ENCODE measurements around the gene TRAK2. TPM values are rescaled to one million over a fixed set of nuclear protein-coding genes. Genes with fewer than 3 reads are reported as not detected.

TRAK2 gene
- total RNA-seq, 1 experiment from 2014 or later, result 9.4 TPM

DNA sequence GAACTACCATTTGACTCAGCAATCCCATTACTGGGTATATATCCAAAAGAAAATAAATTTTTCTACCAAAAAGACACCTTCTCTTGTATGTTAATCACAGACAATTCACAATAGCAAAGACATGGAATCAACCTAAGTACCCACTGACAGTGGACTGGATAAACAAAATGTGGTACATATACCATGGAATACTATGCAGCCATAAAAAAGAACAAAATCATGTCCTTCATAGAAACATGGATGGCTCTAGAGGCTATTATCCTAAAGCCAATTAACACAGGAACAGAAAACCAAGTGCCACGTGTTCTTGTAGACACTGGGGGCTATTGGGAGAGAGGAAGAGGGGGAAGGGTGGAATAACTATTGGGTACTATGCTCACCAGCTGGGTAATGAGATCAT, 121.8 kb downstream of the TRAK2 start:
- Histone ChIP-seq H3K9me2 (replicated peaks; ENCODE audit: low read length) (no peaks in the 10 kb centered on the region), H3K27ac (ENCODE audit: low read length) (no peak overlapping the region), H3K9ac (ENCODE audit: low read length) (no peak overlapping the region), H3K27me3 (ENCODE audit: low read length) (no peaks in the 10 kb centered on the region), H3K4me2 (ENCODE audit: low read length) (no peak overlapping the region), H3K4me3 (ENCODE audit: low read length) (no peak overlapping the region), H3K79me2 (ENCODE audit: low read length) (no peaks in the 10 kb centered on the region), H2AFZ (ENCODE audit: low read length) (no peak overlapping the region), H3K36me3 (ENCODE audit: low read depth, low read length) (no peaks in the 10 kb centered on the region), H3F3A (ENCODE audit: low read length, unreplicated experiment) (no peaks in the 10 kb centered on the region), H4K20me1 (ENCODE audit: low read length) (no peaks in the 10 kb centered on the region), H3K4me1 (ENCODE audit: insufficient read depth, low read length) (no peaks in the 10 kb centered on the region), H3K9me3 (ENCODE audit: low read length) (no peaks in the 10 kb centered on the region)
- POLR2A ChIA-PET (ENCODE audit: unreplicated experiment), result no interaction called here
- TF ChIP-seq, protein P1, sequence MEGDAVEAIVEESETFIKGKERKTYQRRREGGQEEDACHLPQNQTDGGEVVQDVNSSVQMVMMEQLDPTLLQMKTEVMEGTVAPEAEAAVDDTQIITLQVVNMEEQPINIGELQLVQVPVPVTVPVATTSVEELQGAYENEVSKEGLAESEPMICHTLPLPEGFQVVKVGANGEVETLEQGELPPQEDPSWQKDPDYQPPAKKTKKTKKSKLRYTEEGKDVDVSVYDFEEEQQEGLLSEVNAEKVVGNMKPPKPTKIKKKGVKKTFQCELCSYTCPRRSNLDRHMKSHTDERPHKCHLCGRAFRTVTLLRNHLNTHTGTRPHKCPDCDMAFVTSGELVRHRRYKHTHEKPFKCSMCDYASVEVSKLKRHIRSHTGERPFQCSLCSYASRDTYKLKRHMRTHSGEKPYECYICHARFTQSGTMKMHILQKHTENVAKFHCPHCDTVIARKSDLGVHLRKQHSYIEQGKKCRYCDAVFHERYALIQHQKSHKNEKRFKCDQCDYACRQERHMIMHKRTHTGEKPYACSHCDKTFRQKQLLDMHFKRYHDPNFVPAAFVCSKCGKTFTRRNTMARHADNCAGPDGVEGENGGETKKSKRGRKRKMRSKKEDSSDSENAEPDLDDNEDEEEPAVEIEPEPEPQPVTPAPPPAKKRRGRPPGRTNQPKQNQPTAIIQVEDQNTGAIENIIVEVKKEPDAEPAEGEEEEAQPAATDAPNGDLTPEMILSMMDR (conservative IDR thresholded peaks at IDR 0.05; ENCODE audit: low read depth, low read length), result no peak
- TF ChIP-seq EZH2phosphoT487 (IDR thresholded peaks at IDR 0.05; ENCODE audit: borderline replicate concordance, low read length) (no peak), EZH2 (IDR thresholded peaks at IDR 0.05; ENCODE audit: low read length, unreplicated experiment) (no peak)
- no peak for ATAC-seq
- DNase-seq, result no peak
- CTCF ChIA-PET, result no interaction called here
- intact Hi-C loops (cut with micrococcal nuclease), result no loop called here
- BruUV-seq (replicated peaks), result no TSS peak

DNA sequence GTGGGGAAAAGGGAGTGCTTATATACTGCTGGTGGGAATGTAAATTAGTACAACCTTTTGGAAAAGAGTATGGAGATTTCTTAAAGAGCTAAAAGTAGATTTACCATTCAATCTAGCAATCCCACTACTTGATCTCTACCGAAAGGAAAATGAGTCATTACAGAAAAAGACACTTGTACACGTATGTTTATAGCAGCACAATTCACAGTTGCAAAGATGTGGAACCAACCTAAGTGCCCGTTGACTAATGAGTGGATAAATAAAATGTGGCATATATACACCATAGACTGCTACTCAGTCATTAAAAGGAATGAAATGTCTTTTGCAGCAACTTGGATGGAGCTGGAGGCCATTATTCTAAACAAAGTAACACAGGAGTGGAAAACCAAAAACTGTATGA, 123.6 kb downstream of the TRAK2 start:
- no TSS peak for BruUV-seq (replicated peaks)
- TF ChIP-seq EZH2 (IDR thresholded peaks at IDR 0.05; ENCODE audit: low read length, unreplicated experiment) (no peak), EZH2phosphoT487 (IDR thresholded peaks at IDR 0.05; ENCODE audit: borderline replicate concordance, low read length) (no peak)
- TF ChIP-seq, protein P1 (conservative IDR thresholded peaks at IDR 0.05; ENCODE audit: low read depth, low read length), result no peak
- CTCF ChIA-PET, result no interaction called here

More for the DNA sequence above, 123.6 kb downstream of the TRAK2 start:
- 0 out of 2 replicates have a peak, but pooled peaks cover 2% of the 10 kb centered on the region for H3K9me3 ChIP-seq (ENCODE audit: low read length)
- no peak overlapping the region for H3K9ac ChIP-seq (ENCODE audit: low read length)
- no peaks in the 10 kb centered on the region for H3K27me3 ChIP-seq (ENCODE audit: low read length)
- H3F3A ChIP-seq (ENCODE audit: low read length, unreplicated experiment), result no peaks in the 10 kb centered on the region
- no peak overlapping the region for H3K4me3 ChIP-seq (ENCODE audit: low read length)
- H3K4me1 ChIP-seq (ENCODE audit: insufficient read depth, low read length), result no peaks in the 10 kb centered on the region
- no peak overlapping the region for H3K27ac ChIP-seq (ENCODE audit: low read length)
- H3K79me2 ChIP-seq (ENCODE audit: low read length), result no peaks in the 10 kb centered on the region
- intact Hi-C loops (cut with micrococcal nuclease), result no loop called here
- no peaks in the 10 kb centered on the region for H3K36me3 ChIP-seq (ENCODE audit: low read depth, low read length)
- POLR2A ChIA-PET (ENCODE audit: unreplicated experiment), result no interaction called here
- no peaks in the 10 kb centered on the region for H3K9me2 ChIP-seq (replicated peaks; ENCODE audit: low read length)
- no peaks in the 10 kb centered on the region for H4K20me1 ChIP-seq (ENCODE audit: low read length)
- H2AFZ ChIP-seq (ENCODE audit: low read length), result no peak overlapping the region
- DNase-seq, result no peak
- no peak overlapping the region for H3K4me2 ChIP-seq (ENCODE audit: low read length)
- ATAC-seq, result no peak

Other genes with a start within 250 kb of the TRAK2 start
- gene CASP8, start 190.9 kb downstream of the TRAK2 start, total RNA-seq (2014; rRNA removed), result 22.2 and 29.4 TPM in 2 replicates
- 0.26 and 5.9 TPM in 2 replicates for gene FLACC1, start 94.1 kb downstream of the TRAK2 start, total RNA-seq (2014; rRNA removed)
- 27.8 and 28.9 TPM in 2 replicates for gene STRADB, start 282 bp upstream of the TRAK2 start, total RNA-seq (2014; rRNA removed)
- gene TMEM237, start 192.0 kb upstream of the TRAK2 start, total RNA-seq (2014; rRNA removed), result 32.8 and 39.0 TPM in 2 replicates
- gene MPP4, start 247.2 kb upstream of the TRAK2 start, total RNA-seq (2014; rRNA removed), result 0.52 and 0.77 TPM in 2 replicates